Small intestine (tissue), 7 donors: ENCODE data around the gene IER2. TPM values are rescaled to one million over a fixed set of nuclear protein-coding genes. Genes with fewer than 3 reads are reported as not detected.
A peak's percentile ranks its signal among the peaks of the same experiment; 100 is the strongest.

Source experiments
- DNase-seq, 2 donors: peaks; one replicate each; pipeline versions ENCODE4 v3.0.0 to v3.0.0-alpha.2; 2013
- FAIRE-seq: peaks from 2 replicates; lab custom pipeline; 2012; peaks lifted over from hg19 to GRCh38; lab: Jason Lieb, UNC
- H3K27ac ChIP-seq, 3 donors: one replicate each; pipeline ENCODE4 v1.5.1; 2013; ENCODE audit warnings: low read length in 2 of 3, mild to moderate bottlenecking in 2 of 3, control low read depth in 1 of 3, inconsistent platforms in 1 of 3, low read depth in 1 of 3, moderate library complexity in 1 of 3
- H3K27me3 ChIP-seq, 3 donors: one replicate each; pipeline ENCODE4 v1.6.1; 2013; ENCODE audit warnings: low read length in 3 of 3, inconsistent platforms in 1 of 3; ENCODE audit not compliant: control insufficient read depth in 3 of 3, insufficient read depth in 3 of 3
- H3K36me3 ChIP-seq, 3 donors: one replicate each; pipeline ENCODE4 v1.6.1; 2013; ENCODE audit warnings: low read length in 3 of 3, inconsistent platforms in 1 of 3, low read depth in 1 of 3, mild to moderate bottlenecking in 1 of 3, moderate library complexity in 1 of 3; ENCODE audit not compliant: control insufficient read depth in 3 of 3, insufficient read depth in 2 of 3
- H3K4me1 ChIP-seq, 3 donors: one replicate each; pipeline ENCODE4 v1.6.1; 2013; ENCODE audit warnings: low read length in 2 of 3, inconsistent platforms in 1 of 3, low read depth in 1 of 3, mild to moderate bottlenecking in 1 of 3, moderate library complexity in 1 of 3; ENCODE audit not compliant: control insufficient read depth in 3 of 3, insufficient read depth in 2 of 3
- H3K4me3 ChIP-seq, 3 donors: one replicate each; pipeline ENCODE4 v1.5.1; 2013; ENCODE audit warnings: low read length in 3 of 3, control low read depth in 1 of 3, inconsistent platforms in 1 of 3, low read depth in 1 of 3, mild to moderate bottlenecking in 1 of 3, moderate library complexity in 1 of 3
- H3K9me3 ChIP-seq, 2 donors: one replicate each; pipeline ENCODE4 v1.6.1; 2013; ENCODE audit warnings: low read depth in 1 of 2, low read length in 1 of 2; ENCODE audit not compliant: control insufficient read depth in 2 of 2, insufficient read depth in 1 of 2
- WGBS, 3 donors: extraction: QIAGEN DNeasy Blood & Tissue Kit; methylation state at CpG; one replicate each; pipeline ENCODE4 v1.1.7; 2013; 5-methylcytosine and 5-hydroxymethylcytosine counted together
- polyA plus RNA-seq, 4 donors: library from polyadenylated mRNA; stranded (reverse) in 3 of 4; unstranded in 1 of 4; fragments of 200-250 nt in 3 of 4; fragments of 120-200 nt in 1 of 4; gene quantifications; one replicate each; pipeline versions ENCODE4 v1.2.1 to v1.2.3, GENCODE V29; 2013
- donor health status: healthy with polysubstance abuse.
- donor health status: control.
- donor health status: control.
- donor health status: Bipolar disorder and iron deficiency.
- donor health status: healthy.

Gene IER2
- polyA plus RNA-seq, 4 donors = 67.5 to 217 (median 106) TPM

GRCh38 chr19:13121551-13122274 lies 28.5 kb upstream of the IER2 start:
- no peaks in the 10 kb centered on the region for H3K27me3 ChIP-seq
- H3K9me3 ChIP-seq = no peaks in the 10 kb centered on the region
- H3K4me3 ChIP-seq = no peak overlapping the region
- 60 to 81% (median 79%) methylated on average over 18 of the region's 18 CpGs for WGBS, 3 donors
- DNase-seq = no peak
- peaks cover 0 to 35% (median 2%) of the 10 kb centered on the region in 3 donors for H3K36me3 ChIP-seq
- no peak overlapping the region for H3K27ac ChIP-seq
- no peak for FAIRE-seq
- peaks cover 0 to 10% (median 4%) of the 10 kb centered on the region in 3 donors for H3K4me1 ChIP-seq

GRCh38 chr19:13122275-13122878 lies 27.8 kb upstream of the IER2 start:
- H3K4me1 ChIP-seq = peaks cover 0 to 10% (median 4%) of the 10 kb centered on the region in 3 donors
- H3K27me3 ChIP-seq = no peaks in the 10 kb centered on the region
- no peaks in the 10 kb centered on the region for H3K9me3 ChIP-seq
- WGBS, 3 donors = 46 to 82% (median 64%) methylated on average over 12 to 13 of the region's 13 CpGs
- H3K4me3 ChIP-seq = no peak overlapping the region
- FAIRE-seq (no peak), DNase-seq (peak; percentile 33 to 48)
- H3K36me3 ChIP-seq = peaks cover 0 to 36% (median 2%) of the 10 kb centered on the region in 3 donors
- no peak overlapping the region for H3K27ac ChIP-seq

- Histone ChIP-seq H3K4me3 (no peak overlapping the region), H3K9me3 (no peaks in the 10 kb centered on the region), H3K36me3 (peaks cover 0 to 40% (median 2%) of the 10 kb centered on the region in 3 donors), H3K27ac (no peak overlapping the region), H3K27me3 (no peaks in the 10 kb centered on the region), H3K4me1 (peaks cover 0 to 10% (median 4%) of the 10 kb centered on the region in 3 donors)
- WGBS, 3 donors = 93 to 95% (median 94%) methylated on average over 20 of the region's 20 CpGs
- no peak for DNase-seq
- no peak for FAIRE-seq
Measured at GRCh38 chr19:13122980-13123957, 26.9 kb upstream of the IER2 start.

GRCh38 chr19:13127051-13127450 lies 23.2 kb upstream of the IER2 start:
- no peaks in the 10 kb centered on the region for H3K27me3 ChIP-seq
- WGBS, 3 donors = 85 to 91% (median 89%) methylated on average over 8 to 9 of the region's 9 CpGs
- DNase-seq = no peak
- no peak overlapping the region for H3K4me3 ChIP-seq
- H3K9me3 ChIP-seq = no peaks in the 10 kb centered on the region
- H3K27ac ChIP-seq = no peak overlapping the region
- no peak for FAIRE-seq
- H3K4me1 ChIP-seq = peaks cover 0 to 4% (median 0%) of the 10 kb centered on the region in 3 donors
- peaks cover 0 to 43% (median 2%) of the 10 kb centered on the region in 3 donors for H3K36me3 ChIP-seq

GRCh38 chr19:13127811-13128575 lies 22.2 kb upstream of the IER2 start:
- no peaks in the 10 kb centered on the region for H3K9me3 ChIP-seq
- no peak overlapping the region for H3K27ac ChIP-seq
- no peaks in the 10 kb centered on the region for H3K27me3 ChIP-seq
- FAIRE-seq = no peak
- no peak overlapping the region for H3K4me3 ChIP-seq
- H3K4me1 ChIP-seq = no peaks in the 10 kb centered on the region
- WGBS, 3 donors = 87 to 91% (median 91%) methylated on average over 6 of the region's 6 CpGs
- peaks cover 0 to 49% (median 2%) of the 10 kb centered on the region in 3 donors for H3K36me3 ChIP-seq
- DNase-seq = no peak

- H3K36me3 ChIP-seq = peaks cover 0 to 45% (median 2%) of the 10 kb centered on the region in 3 donors
- WGBS, 3 donors = 55 to 74% (median 67%) methylated on average over 1 of the region's 1 CpG
- DNase-seq = no peak
- no peak overlapping the region for H3K27ac ChIP-seq
- no peak for FAIRE-seq
- no peaks in the 10 kb centered on the region for H3K9me3 ChIP-seq
- no peaks in the 10 kb centered on the region for H3K27me3 ChIP-seq
- H3K4me1 ChIP-seq = no peaks in the 10 kb centered on the region
- no peak overlapping the region for H3K4me3 ChIP-seq
Measured at GRCh38 chr19:13128583-13128982, 21.6 kb upstream of the IER2 start.

GRCh38 chr19:13129384-13129783 lies 20.8 kb upstream of the IER2 start:
- Histone ChIP-seq H3K27ac (no peak overlapping the region), H3K27me3 (no peaks in the 10 kb centered on the region), H3K9me3 (no peaks in the 10 kb centered on the region), H3K4me3 (no peak overlapping the region), H3K4me1 (no peaks in the 10 kb centered on the region), H3K36me3 (peaks cover 0 to 39% (median 1%) of the 10 kb centered on the region in 3 donors)
- DNase-seq (no peak), FAIRE-seq (no peak)
- 93 to 97% (median 96%) methylated on average over 9 of the region's 9 CpGs for WGBS, 3 donors
